ENCODE results near the gene GPR82. TPM values are rescaled to one million over a fixed set of nuclear protein-coding genes. Genes with fewer than 3 reads are reported as not detected.

GPR82 gene, protein sequence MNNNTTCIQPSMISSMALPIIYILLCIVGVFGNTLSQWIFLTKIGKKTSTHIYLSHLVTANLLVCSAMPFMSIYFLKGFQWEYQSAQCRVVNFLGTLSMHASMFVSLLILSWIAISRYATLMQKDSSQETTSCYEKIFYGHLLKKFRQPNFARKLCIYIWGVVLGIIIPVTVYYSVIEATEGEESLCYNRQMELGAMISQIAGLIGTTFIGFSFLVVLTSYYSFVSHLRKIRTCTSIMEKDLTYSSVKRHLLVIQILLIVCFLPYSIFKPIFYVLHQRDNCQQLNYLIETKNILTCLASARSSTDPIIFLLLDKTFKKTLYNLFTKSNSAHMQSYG
- not detected in 2 replicates for total RNA-seq

DNA sequence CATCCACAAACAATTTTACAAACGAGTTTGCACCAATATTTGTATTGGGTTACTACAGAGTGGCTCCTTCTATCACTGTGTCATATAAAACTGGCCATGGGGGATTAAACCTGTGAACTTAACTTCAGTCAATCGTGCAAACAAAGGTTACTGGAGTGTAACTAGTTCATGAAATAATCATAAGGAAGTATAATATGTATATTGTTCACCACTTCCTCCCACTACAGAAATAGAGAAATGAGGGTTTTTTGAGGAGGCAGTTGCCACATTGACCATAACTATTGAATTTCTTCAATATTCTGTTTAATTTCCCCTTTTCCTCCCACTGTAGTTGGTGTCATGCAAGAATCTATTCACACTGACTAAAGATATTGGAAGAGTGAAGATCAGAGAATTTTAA lies at the start of gene GPR82:
TSS of gene GPR82 (plus strand) at position 356 of the 400 bp plus-strand sequence. CDS start 2,846 bp downstream, outside the sequence.

DNA sequence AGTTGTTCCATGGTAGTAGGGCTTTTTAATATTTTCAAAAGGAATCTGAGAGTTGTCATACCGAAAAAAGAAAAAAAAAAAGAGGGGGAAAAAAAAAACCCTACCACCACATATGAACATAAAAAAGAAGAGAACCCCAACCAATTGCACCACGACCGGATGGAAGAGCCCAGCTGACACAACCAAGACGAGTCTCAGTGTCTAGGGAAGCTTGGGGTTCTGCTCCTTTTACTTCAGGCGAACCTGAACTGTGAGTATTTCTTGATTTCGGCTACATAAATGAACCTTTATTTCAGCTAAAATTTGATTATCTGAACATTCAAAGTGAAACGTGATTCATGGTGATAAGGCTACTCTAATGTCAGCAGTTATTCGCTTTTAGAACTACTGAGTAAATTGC lies 35.1 kb upstream of the GPR82 start, which contains the start of gene GPR34:
TSS of gene GPR34 (plus strand) at position 139 of the 400 bp plus-strand sequence. CDS start 6,661 bp downstream, outside the sequence.

Small RNA genes lying within 50 kb of the gene (small RNA-seq; reads per million reads assigned to genes)
- gene RN7SL144P = not detected

Other genes starting within 250 kb of the GPR82 start
- gene GPR34, start 35.2 kb upstream of the GPR82 start, total RNA-seq = not detected in 2 replicates
- gene CASK, start 199.4 kb downstream of the GPR82 start, total RNA-seq = 30.1 and 34.5 TPM in 2 replicates